ENCODE data around the gene GPR148.

GPR148 gene

DNA sequence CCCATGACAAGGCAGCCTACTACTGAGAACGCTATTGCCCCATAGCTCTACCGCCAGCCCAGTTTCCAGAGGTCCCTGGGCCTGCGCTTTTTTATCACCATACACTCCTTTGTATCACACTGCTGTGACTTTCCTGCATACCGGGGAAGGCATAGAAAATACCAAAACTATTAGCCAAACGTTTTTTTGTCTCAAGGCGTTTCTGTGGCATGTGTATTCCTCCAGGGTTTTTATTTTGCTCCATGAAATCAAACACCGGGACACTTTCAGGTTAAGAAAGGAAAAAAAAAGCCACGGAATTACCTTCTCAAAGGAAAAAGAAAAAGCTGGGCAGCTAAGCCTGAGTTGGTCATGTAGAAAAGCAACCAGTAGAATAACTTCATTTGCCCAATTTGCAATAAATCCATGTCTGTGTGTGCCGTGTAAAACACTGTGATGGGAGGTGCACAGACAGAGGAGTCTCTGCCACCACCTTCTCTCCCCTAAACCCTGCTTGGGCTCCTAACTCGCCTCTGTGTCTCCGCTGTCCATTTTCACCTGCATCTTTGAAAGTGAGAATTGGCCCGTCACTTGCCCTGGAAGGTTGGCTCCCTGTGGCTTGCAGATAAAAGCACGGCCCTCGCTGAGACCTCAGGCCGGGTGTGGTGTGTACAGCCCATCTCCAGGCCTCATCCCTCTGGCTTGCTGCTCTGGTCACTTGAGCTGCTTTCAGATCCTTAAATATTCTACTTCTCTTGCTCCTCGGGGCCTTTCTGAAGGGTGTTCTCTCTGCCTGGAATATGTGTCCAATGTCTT lies 28.2 kb downstream of the GPR148 start:
- no peak overlapping the region for H3K4me3 ChIP-seq
- H3K9me3 ChIP-seq (replicated peaks in 1 of 11): no peaks in the 10 kb centered on the region
- no peak for TF ChIP-seq Cebpa-rat (IDR thresholded peaks at IDR 0.05)
- no peak overlapping the region for H3K9ac ChIP-seq
- no peak overlapping the region for H3K27ac ChIP-seq
- H3K4me1 ChIP-seq: peaks cover 0 to 9% (median 7%) of the 10 kb centered on the region in 10 experiments; a peak in 11 of 20 replicates
- H3K4me2 ChIP-seq: peak overlapping the region in 3 of 11 experiments; percentile 94 to 97 (median 95); a peak in 5 of 22 replicates
- H4K20me1 ChIP-seq: peaks cover 0 to 46% (median 9%) of the 10 kb centered on the region in 11 experiments; a peak in 12 of 22 replicates
- H3K36me3 ChIP-seq: no peaks in the 10 kb centered on the region
- peaks cover 29 to 46% (median 36%) of the 10 kb centered on the region in 11 experiments for H3K27me3 ChIP-seq

DNA sequence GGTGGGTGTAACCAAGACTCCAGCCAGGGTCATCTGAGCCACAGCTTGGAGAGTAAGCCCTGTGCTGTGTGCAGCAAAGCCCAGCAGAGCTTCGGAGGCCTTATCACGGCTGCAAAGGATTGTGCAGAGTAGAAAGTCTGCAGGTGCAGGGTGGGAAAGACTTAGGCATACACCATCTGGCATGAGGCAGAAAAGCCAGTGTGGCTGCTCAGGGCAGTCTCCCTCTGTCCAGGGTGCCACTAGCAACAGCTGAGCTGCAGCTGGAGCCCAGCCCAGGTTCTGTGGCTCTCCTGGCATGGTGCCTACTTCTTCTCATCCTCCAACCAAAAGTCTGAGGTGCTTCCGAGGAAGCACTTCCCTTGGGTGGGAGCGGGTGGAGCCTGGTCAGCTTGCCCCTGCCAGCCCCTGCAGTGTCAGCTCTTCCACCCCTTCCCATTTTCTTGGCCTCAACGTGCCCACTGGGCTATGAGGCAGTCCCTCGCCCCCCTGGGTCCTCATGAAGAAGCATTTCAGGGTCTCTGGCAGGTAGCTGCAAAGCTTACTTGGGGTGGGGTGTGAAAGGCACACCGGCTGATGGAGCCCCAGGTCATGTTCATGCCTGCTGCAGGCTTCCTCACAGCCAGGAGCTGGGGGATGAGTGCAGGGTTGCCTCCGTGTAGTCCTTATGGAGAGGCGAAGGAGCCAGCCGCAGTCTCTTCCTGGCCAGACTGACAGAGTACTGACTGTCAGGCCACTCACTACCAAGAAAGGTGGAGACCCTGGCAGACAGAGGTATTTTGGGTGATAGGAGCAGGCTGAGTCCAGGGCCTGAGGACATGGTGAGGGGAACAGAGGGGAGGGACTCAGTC lies 31.3 kb downstream of the GPR148 start:
- H3K27me3 ChIP-seq: peaks cover 24 to 37% (median 27%) of the 10 kb centered on the region in 11 experiments
- no peak overlapping the region for H3K27ac ChIP-seq
- H3K4me3 ChIP-seq: no peak overlapping the region
- TF ChIP-seq Cebpa-rat (IDR thresholded peaks at IDR 0.05): no peak
- no peaks in the 10 kb centered on the region for H3K36me3 ChIP-seq
- H4K20me1 ChIP-seq: peaks cover 0 to 60% (median 9%) of the 10 kb centered on the region in 11 experiments; a peak in 12 of 22 replicates
- peaks cover 0 to 9% (median 7%) of the 10 kb centered on the region in 10 experiments; a peak in 11 of 20 replicates for H3K4me1 ChIP-seq
- H3K4me2 ChIP-seq: no peak overlapping the region
- H3K9ac ChIP-seq: no peak overlapping the region
- H3K9me3 ChIP-seq (replicated peaks in 1 of 11): no peaks in the 10 kb centered on the region

DNA sequence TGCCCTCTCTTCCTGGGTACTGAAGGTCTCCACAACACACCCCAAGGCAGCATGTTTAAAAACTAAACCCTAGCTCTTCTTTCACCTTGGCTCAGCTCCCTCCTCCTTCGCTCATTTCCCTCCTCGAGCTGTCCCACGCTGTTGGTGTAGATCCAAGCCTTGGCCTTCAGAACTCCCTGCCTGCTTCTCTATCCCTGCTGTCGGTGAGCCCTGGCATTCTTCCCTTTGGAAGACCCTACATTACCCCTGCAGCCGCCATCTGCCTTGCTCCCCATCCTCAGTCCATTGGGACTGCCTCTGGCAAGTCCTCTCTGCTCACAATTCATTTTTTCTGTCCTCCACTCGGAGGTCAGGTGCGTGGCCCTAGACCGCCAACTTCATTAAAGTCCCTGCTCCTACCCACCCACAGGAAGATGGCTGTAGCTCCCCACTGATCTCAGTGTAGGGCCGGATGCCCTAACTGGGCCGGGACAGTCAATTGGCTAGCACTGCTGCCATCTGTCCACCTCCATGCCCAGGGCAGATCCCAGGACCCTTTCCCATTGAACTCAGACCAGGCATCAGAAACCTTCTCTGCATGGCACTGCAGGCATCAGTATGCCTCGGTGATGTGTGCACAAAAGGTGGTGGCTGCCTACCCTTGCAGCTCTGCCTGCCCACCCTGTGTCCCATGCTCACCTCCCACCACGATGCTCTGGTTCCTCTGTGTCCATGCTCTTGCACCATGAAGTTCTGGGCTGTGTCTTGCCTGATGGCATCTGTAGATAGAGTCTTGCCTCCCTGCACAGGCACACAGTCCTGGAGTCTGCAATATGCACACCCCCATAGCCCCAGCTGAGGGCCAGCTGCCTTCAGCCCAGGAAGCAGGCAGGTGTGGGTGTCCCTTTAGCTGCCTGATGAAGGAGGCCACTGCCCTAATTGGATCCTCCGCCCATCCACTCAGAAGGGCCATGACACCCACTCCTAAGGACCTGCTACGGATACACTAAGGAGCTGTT lies 32.2 kb downstream of the GPR148 start:
- no peak overlapping the region for H3K4me3 ChIP-seq
- no peak overlapping the region for H3K27ac ChIP-seq
- no peak overlapping the region for H3K9ac ChIP-seq
- no peaks in the 10 kb centered on the region for H3K9me3 ChIP-seq (replicated peaks in 1 of 11)
- H3K27me3 ChIP-seq: peaks cover 15 to 28% (median 18%) of the 10 kb centered on the region in 11 experiments
- peaks cover 0 to 51% (median 6%) of the 10 kb centered on the region in 11 experiments; a peak in 11 of 22 replicates for H4K20me1 ChIP-seq
- no peaks in the 10 kb centered on the region for H3K36me3 ChIP-seq
- H3K4me2 ChIP-seq: no peak overlapping the region
- no peak for TF ChIP-seq Cebpa-rat (IDR thresholded peaks at IDR 0.05)
- peaks cover 0 to 4% (median 4%) of the 10 kb centered on the region in 10 experiments; a peak in 6 of 20 replicates for H3K4me1 ChIP-seq

DNA sequence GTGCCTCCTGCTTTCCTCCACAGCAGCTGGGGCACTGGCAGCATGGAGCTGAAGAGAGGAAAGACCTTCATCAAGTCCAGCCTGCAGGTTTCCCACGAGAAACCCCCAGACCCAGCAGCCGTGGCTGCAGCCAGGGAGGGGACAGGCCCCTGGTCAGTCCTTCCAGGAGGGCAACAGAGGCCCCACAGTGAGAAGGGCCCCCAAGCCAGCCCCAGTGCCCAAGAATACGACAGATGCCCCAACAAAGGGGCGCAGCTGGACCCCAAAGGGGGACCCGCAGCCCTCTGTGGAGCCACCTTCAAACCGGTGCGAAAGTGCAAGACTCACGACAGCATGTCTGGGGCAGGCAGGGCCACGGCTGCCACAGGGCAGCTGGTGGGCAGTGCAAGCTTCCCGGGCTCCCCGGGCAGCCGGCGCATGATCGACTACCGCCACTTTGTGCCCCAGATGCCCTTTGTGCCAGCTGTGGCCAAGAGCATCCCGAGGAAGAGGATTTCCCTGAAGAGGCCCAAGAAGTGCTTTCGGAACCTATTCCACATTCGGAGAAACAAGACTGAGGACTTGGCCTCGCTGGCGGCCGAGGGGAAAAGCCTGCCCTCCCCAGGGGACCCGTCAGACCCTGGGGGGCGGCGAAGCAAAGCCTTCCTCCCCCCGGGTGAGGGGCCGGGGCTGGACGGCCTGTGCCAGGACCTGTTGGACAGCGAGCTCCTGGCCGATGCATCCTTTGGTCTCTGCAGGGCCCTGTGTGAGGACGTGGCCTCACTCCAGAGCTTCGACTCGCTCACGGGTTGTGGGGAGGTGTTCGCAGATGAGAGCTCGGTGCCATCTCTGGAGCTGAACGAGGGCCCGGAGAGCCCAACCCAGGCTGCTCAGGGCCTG lies 33.4 kb downstream of the GPR148 start:
- Histone ChIP-seq H4K20me1 (peaks cover 0 to 42% (median 2%) of the 10 kb centered on the region in 11 experiments; a peak in 10 of 22 replicates), H3K27me3 (peaks cover 4 to 16% (median 6%) of the 10 kb centered on the region in 11 experiments; a peak in 21 of 22 replicates), H3K4me1 (no peaks in the 10 kb centered on the region), H3K4me2 (no peak overlapping the region), H3K9me3 (replicated peaks in 1 of 11) (no peaks in the 10 kb centered on the region), H3K27ac (no peak overlapping the region), H3K9ac (no peak overlapping the region), H3K36me3 (no peaks in the 10 kb centered on the region), H3K4me3 (no peak overlapping the region)
- no peak for TF ChIP-seq Cebpa-rat (IDR thresholded peaks at IDR 0.05)

DNA sequence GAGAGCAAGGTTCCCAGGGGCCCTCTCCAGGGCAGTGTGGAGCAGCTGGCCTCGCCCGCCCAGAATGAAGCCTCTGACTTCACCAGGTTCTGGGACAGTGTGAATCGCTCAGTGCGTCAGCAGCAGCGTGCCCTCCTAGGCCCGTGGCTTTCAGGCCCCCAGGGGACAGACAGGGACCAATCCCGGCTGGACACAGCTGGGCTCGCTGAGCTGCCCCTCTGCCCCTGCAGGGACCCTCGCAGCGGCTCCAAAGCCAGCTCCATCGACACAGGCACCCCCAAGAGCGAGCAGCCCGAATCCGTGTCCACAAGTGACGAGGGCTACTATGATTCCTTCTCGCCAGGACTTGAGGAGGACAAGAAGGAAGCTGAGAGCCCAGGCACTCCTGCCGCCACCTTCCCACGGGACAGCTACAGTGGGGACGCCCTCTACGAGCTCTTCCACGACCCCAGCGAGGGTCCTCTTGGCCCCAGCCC lies 34.1 kb downstream of the GPR148 start:
- no peak for TF ChIP-seq Cebpa-rat (IDR thresholded peaks at IDR 0.05)
- Histone ChIP-seq H3K4me1 (no peaks in the 10 kb centered on the region), H3K9ac (no peak overlapping the region), H3K4me2 (no peak overlapping the region), H3K36me3 (no peaks in the 10 kb centered on the region), H4K20me1 (peaks cover 0 to 42% (median 0%) of the 10 kb centered on the region in 11 experiments; a peak in 9 of 22 replicates), H3K4me3 (no peak overlapping the region), H3K9me3 (replicated peaks in 1 of 11) (no peaks in the 10 kb centered on the region), H3K27me3 (peaks cover 0 to 9% (median 0%) of the 10 kb centered on the region in 11 experiments; a peak in 6 of 22 replicates), H3K27ac (no peak overlapping the region)

DNA sequence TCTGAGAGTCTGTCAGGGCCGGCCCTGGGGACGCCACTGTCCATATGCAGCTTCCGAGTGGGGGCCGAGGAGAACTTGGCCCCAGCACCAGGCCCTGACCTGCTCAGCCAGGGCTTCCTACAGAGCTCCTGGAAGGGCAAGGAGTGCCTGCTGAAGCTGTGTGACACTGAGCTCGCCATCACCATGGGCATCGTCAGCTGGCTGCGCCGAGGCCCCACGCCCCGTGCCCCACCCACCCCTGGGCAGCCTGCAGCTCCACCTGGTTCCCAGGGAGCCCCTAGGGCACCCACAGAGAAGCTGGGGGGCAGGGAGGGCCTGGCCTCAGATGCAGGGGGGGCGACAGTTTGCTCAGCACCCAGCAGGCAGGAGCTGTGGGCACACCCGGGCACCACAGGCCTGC lies 34.5 kb downstream of the GPR148 start:
- H3K4me2 ChIP-seq: no peak overlapping the region
- TF ChIP-seq Cebpa-rat (IDR thresholded peaks at IDR 0.05): no peak
- H3K36me3 ChIP-seq: no peaks in the 10 kb centered on the region
- peaks cover 0 to 42% (median 0%) of the 10 kb centered on the region in 11 experiments; a peak in 9 of 22 replicates for H4K20me1 ChIP-seq
- no peaks in the 10 kb centered on the region for H3K4me1 ChIP-seq
- peaks cover 0 to 4% (median 0%) of the 10 kb centered on the region in 11 experiments; a peak in 3 of 22 replicates for H3K27me3 ChIP-seq
- H3K4me3 ChIP-seq: no peak overlapping the region
- H3K27ac ChIP-seq: no peak overlapping the region
- H3K9ac ChIP-seq: no peak overlapping the region
- H3K9me3 ChIP-seq (replicated peaks in 1 of 11): no peaks in the 10 kb centered on the region

DNA sequence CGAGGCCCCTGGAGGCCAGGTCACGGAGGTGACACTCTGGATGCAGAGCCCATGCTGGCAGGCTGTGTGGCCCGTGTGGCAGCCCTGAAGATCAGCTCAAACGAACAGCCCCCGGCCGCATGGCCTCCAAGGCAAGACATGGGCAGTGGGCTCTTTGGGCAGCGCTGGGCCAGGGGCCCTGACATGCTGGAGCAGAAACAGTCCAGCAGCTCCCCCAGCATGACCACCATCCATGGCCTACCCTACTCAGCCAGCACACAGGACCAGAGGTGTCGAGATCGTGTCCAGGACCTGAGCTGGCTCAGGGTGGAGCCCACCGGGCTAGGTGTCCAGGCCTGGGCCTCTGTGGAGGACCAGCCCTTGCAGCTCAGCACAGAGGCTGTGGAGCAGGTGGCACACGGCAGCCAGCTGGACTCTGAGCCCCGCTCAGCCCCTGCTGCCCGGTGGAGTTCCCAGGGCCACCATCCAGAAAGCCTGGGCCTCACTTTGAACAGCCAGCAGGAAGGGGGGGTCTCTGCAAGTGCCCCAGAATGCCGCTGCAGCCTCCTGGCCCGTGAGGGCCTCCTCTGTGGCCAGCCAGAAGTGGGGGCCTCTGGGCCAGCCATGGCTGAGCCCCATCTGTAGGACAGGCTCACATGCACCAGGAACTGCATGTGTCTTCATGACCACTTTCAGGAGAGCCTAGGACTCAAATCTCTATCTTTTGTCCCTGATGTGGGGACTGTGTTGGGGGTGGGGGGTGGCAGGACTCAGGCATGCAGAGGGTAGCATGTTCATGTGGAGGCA lies 35.4 kb downstream of the GPR148 start:
- Histone ChIP-seq H3K27me3 (no peaks in the 10 kb centered on the region), H3K27ac (no peak overlapping the region), H3K36me3 (no peaks in the 10 kb centered on the region), H3K9me3 (replicated peaks in 1 of 11) (no peaks in the 10 kb centered on the region), H3K4me2 (no peak overlapping the region), H3K9ac (no peak overlapping the region), H3K4me1 (no peaks in the 10 kb centered on the region), H4K20me1 (peaks cover 0 to 42% (median 0%) of the 10 kb centered on the region in 11 experiments; a peak in 8 of 22 replicates), H3K4me3 (no peak overlapping the region)
- TF ChIP-seq Cebpa-rat (IDR thresholded peaks at IDR 0.05): no peak
